HG02840 (cell line): ENCODE results near the gene SH3PXD2A.

Experiments
- ATAC-seq: cut with Tn5 transposase; IDR thresholded peaks from one replicate; pipeline ENCODE4 v1.9.1; 2021; ENCODE audit warnings: mild to moderate bottlenecking, moderate library complexity, moderate number of reproducible peaks; ENCODE audit not compliant: unreplicated experiment, low FRiP score

SH3PXD2A gene

DNA sequence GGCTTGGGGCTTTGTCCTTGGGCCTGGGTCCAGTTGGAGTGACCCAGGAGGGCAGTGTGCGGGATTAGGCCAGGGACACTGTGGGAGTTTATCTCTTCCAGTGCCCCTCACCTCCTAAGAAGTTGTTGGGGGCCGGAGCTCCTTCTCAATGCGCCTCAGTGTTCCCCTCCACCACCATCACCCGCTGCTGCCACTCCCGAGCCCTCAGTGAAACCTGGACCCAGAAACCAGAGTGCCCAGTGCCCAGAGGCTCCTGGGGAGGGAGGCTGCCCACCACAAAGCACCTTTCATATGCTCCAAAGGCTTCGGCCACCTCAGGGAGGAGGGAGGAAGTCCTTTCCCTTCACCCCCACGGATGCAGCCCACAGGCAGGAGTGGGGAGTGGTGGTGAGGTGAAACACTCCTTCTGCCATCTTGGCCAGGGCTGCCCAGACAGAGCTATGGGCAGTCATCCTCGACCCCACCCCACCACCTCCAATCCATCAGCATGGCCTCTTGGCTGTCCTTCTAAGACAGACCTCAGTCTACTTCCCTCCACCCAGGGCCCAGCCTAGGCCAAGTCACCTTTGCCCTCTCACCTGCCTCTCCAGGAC lies 99.0 kb downstream of the SH3PXD2A start:
- no peak for ATAC-seq

DNA sequence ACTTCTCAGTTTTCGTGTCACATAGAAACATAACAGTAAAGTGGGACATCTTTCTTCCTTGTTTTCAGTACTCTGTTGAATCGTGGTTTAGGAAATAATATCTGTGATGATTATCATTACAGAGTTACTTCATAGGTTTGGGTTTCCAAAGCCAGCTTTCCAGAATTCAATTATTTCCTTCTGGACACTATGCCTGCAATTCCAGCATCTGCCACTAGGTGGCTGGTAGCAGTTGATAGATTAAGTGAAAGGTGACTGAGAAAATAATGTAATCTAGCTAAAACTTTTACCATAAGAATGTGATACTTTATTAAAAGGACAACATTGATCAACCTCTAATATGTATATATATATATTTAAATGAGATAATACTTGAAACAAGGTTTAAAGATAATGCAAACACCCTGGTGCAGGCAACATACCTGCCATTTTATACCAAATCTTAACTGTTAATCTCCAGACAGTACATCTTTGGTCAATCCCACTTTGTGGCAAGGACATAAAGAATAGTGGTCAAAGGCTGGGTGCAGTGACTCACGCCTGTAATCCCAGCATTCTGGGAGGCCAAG lies 102.6 kb downstream of the SH3PXD2A start:
- no peak for ATAC-seq

DNA sequence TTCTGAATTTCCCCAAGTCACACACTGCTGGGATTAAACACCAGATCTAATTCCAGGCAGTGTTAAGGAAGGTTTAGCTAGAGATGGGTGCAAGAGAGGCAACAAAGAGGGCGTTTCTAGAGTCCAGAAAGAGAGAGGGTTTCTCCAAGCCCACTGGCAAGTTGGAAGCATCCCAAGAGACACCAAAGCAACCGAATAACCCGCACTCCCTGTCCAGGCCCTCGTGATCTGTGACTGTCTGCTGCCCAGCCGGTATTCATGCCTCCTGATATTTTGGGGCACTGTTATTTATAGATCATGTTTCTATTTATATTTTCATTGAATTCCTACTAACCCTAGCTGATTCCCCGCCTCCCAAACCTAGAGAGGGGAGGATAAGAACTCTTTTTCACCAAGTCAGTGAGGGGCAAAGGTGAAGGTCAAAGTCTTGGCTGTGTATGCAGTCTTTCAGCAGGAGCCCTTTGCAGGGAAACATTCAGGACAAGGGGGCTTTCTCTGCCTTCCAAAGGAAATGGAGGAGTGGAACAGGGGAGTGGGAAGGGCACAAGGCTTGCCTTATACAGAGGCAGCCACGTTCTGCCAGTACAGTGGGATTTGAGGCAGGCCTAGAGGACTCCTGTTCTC lies 103.6 kb downstream of the SH3PXD2A start:
- ATAC-seq = no peak

DNA sequence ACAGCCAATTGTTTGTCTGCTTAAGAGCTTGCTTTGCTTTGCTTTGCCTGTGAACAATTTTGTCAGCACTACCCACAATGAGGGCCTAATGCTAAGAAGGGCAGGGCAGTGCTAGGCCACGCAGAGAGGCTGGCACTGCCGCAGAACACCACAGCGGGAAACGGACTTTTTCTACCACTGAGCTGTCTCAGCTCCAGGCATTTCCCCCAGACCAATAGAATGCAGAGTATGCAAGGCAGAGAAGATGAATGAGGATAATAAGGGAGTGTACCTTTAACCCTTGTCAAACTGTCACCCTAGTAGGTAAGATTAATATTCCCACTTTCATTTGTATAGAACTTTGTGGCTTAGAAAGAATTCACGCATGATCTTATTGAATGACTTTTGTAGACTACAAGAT lies 104.5 kb downstream of the SH3PXD2A start:
- ATAC-seq = no peak

DNA sequence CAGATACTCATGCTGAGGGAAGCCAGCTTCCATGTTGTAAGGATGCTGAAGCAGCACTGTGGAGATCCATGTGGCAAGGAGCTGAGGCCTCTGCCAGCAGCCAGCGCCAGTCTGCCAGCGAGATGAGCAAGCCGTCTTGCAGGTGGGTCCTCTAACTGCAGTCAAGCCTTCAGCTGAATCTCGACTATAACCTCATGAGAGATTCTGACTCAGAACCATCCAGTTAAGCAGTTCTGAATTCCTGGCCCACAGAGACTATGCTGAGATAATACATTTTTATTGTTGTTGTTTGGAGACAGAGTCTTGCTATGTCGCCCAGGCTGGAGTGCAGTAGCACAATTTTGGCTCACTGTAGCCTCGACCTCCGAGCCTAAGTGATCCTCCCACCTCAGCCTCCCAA lies 105.6 kb downstream of the SH3PXD2A start:
- no peak for ATAC-seq

DNA sequence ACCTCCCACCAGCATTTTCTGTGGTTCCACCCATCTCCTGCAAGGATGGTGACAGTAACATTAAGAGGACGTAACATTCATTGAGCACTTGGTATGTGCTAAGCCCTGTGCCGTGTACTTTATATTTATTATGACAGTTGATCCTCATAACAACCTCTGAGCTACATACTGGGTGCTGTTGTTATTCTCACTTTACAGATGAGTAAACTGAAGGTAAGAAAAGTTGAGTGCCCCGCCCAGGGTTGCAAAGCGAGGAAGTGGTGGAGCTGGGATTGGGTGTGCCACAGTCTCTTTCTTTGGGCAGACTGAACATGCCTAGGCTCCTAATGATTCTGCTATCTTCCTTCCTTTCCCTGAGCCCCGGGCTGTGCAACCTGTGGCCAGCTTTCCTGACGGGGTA lies 107.4 kb downstream of the SH3PXD2A start:
- no peak for ATAC-seq

DNA sequence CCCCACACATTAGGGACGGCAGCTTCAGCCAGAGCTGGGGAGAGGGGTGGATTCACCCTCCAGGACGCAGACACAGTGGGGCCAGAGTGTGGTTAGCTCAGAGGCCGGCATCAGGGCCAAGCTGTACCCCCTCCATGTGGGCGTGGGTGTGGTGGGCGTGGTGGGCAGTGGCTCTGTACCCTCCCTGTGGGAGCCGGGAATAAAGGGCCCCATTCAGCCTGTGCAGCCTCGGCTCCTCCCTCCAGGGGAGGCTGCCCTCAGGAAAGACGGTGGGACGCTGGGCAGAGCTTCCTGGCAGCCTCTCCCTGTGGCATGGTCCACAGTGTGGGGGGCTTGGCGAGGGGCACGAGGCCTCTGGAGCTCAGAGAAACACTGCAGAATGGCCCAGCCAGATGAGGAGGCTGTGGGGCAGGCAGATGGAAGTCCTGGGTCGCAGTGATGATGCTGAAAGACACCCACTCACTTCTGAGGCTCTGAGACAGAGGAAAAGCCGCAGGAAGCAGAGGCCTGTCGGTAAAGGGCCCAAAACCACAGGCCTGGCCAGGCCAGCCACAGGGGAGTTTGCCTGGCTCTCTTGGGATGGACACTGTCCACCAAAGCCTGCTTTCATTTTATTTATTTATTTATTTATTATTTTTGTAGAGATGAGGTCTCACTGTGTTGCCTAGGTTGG lies 108.0 kb downstream of the SH3PXD2A start:
- no peak for ATAC-seq

DNA sequence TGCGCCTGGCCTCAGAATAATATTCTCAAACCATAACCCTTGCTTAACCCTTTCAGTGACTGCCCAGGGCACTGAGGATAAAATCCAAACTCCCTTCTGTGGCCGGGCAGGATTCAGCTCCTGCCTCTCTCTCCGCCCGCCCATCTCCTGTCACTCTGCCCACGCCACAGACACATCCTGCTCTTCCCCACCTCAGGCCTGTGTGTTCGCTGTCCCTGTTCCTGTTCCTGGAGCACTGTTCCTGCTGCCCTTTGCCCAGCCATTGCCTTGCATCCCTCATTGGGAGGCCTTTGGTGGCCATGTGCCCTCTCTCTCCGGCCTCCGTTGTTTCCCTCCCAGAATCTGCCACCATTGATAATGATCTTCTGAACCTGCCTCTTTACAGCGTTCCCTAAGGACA lies 108.8 kb downstream of the SH3PXD2A start:
- no peak for ATAC-seq

DNA sequence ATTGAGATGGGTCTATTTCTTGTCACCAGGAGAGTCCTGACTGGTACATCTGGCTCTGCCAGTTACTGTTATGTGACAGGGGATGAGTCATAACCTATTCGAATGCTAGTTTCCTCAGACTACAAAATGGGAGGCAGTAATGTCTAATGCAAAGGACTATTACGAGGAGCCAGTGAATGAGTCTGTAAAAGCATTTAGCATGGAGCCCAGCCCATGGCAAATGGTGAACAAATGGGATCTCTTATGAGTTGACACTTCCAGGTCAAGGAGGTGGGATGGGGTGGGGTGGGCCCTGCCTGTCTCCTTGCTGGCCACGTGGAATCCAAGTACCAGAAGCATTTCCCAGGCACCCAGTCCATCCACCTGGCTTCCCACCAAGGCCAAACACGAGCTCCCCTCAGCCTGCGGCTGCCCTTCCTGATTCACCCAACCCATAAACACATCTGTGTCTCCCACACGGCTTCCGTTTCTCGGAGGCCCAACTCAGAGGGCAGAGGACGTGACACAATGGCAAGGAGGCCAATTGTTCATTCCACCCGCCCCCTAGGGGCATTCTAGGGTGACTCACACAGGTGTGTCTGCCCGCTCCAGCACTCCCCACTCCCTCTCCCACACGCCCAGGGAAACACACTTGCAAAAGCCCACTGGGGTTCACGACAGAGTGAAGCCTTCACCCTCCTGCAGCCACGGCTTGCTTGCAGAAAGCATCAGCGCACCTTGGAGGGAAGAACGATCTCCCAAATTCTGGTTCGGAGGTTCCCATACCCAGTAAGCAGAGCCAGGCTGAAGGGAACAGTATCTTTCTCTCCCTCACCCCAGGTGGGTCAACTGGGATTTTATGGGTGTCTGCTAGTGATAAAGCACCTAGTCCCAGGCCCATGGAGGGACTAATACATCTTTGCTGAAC lies 109.8 kb downstream of the SH3PXD2A start:
- no peak for ATAC-seq

DNA sequence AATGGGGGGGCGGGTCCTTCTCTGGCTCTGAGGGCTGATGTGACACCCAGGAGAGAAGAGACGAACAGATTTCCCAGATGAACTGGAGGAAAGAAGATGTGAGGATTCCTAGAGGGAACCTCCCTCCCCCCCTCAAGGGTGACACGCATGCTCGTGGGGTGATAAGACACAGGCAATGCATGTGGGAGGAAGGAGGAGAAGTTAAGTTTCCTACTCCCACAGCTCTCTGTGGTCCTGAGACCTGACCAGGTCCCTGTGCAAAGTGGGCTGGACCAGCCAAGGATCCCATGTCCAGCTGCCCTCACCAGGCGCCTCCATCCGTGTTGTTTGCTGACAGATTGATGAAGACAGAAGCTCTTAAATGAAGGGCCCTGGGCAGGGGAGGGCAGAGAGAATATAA lies 112.6 kb downstream of the SH3PXD2A start:
- no peak for ATAC-seq

DNA sequence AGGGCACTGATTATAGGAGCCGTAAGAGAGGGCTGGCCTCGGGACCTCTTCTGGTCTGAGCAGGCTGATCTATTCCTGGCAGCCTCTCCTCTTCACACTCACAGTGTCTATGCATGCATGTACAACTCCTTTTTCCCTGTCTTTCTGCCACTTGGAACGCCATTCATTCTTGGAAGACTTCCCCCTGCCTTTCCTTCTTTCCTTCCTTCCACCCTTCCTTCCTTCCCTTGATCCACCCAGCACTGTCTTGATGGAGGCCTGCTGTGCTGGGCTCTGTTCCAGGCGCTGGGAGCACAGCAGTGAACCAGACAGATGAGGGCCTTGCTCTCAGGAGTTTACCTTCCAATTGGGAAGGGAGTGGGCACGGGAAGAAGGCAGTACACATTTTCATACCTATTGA lies 114.8 kb downstream of the SH3PXD2A start:
- ATAC-seq = no peak

DNA sequence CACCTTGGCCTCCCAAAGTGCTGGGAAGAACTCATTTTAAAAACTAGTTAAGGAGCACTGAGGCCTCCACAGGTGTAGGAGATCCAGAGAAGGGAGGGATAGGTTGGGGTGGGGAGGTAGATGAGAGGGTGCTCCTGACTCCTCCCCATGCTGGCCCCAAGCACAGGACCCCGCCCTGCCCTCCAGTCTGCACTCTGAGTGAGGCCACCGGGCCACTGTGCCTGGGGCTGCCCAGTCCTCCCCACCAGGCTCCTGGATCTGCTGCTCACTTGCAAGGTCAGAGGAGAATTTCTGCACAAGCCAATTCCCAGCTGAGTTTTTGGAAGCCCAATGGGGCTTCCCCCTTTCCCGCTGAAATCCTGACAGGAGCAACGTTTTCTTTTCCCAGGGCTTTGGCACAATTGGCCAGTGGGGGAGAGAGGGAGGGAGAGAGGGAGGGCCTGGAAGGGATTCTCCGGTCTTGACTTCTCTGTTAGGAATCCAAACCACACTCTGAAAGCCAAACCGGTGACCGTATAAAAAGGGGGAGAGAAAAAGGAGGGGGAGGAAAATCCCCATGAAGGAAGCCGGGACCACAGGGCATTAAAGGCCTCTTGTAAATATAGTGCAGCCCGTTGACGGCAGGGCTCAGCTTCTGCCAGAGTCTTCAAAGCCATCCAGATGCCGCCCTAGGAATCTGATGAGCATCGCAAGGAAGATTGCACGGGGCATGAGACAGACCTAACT lies 116.2 kb downstream of the SH3PXD2A start:
- ATAC-seq = no peak

DNA sequence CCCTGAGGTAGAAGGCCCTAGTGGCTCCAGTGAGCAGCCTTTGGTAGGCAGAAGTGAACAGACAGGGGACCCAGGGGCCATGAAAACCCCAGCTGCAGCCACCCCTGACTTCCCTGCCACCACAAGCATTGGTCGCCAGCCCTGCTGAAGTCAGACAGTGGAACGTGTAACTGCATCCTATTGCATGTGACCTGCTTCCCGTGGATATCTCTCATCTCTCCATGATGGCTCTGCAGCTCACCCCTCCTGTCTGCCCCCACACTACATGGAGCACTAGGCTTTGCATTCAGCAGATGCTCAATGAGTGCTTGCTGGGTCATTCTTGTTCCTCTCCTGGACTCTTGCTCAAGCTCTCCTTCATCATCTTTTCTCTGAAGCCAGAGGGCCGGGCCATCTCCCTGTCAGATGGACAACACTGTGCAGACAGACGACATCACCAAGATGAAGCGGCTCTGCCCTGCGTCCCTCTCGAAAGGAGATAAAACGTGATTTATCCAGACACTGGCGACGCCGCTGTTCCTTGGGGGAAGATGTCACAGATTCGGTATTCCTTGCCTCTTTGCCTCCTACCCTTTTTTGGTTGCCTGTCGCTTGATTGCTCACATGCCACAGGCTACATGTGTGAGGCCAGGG lies 117.5 kb downstream of the SH3PXD2A start:
- ATAC-seq = no peak

DNA sequence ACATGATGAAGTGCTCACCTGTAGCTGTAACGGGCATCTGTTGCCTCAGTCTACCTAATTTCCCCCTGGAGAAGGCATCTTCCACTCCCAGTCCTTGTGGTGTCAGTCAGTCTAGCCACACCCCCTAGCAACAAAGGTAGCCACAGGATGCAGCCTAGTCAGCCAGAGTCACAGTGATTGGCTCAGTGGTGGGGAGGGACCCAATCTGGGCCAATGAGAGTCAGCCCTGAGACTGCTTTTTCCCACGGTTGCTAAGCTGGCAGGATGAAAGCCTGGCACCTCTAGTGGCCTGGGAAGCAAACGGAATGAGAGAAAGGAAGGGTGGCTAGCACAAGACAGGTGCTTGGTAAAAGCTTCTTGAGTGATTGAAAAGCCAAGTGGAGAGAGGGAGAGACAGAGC lies 118.6 kb downstream of the SH3PXD2A start:
- ATAC-seq = no peak

DNA sequence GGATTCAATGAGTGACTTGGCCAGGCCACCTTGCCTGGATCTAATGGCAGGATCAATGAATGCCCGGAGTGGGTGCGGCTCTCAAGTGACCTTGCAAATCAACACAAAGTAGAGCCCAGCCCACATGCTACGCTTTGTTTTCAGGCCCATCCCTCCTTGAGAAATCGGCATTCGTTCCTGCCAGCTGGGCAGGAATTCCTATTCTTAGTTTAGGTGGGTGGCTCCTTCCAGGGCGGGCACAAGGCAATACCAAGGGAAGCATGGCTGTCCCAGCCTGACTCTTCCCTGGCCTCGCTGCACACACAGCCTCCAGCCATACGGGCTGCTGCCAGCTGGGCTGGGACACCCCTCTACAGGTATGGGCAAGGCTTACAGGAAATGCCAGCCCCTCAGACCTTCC lies 119.3 kb downstream of the SH3PXD2A start:
- no peak for ATAC-seq

DNA sequence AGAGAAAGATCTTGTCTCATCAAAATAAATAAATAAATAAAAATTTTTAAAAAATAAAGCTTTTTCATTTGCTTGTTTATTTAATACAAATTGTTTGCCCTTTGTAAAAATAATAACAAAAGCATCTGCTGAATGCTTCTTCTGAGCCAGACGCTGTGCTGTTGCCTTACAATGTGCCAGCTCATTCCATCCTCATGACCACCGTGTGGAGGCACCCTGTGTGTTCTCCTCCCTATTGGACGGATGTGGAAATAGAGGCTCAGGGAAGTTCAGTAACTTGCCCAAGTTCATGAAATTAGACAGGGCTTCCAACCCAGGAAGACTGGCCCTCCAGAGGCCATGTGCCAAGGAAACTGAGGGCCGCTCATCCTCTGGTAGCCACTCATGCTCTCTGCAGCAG lies 120.6 kb downstream of the SH3PXD2A start:
- no peak for ATAC-seq

DNA sequence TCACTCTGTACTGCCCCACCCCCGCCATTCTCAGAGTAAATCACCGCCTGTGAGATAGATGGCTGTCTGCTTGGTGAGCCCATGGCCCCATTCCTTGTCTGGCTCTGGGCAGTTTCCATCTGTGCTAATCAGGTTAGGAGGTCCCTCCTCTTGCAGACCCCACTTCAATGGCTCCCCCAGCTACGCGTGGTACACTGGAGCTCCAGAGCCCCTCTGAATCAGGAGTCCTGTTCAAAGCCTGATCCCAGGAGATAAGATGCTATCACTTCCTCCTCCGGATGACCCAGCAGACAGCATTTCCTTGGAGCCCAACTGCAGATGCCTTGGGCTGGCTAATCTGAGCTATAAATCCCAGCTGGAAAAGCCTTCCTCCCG lies 122.3 kb downstream of the SH3PXD2A start:
- ATAC-seq = no peak

DNA sequence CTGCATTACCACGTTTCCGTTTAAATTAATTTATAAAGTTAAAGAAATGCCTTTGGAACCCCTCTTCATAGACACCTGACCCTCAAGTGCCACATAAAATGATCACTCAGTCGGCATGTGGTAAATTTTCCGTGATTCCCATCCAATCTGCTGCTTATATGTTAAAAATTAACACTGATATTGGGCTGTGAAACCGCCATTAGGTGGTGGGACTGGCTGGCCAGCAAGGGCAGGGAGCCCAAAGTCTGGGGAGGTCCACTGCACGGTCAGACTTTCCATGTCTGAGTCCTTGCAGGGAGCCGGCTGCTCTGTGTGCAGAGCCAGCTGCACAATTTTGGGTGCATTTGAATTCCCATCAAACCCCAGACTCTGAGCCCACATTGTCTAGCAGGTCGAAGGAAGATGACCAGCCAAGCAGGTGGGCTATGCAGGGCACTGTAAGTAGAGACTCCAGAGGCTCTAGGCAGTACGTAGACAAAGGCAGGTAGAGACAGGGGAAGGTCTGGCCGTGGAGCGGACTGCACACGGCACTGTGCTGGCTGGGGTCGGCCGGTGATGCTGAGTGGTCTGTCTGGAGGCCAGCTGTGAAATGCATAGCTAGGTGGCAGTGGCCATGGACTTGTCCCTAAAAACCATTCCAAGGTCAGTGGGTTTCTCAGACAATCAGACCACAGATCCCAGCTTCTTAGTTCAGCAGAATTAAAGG lies 122.9 kb downstream of the SH3PXD2A start:
- ATAC-seq = no peak

DNA sequence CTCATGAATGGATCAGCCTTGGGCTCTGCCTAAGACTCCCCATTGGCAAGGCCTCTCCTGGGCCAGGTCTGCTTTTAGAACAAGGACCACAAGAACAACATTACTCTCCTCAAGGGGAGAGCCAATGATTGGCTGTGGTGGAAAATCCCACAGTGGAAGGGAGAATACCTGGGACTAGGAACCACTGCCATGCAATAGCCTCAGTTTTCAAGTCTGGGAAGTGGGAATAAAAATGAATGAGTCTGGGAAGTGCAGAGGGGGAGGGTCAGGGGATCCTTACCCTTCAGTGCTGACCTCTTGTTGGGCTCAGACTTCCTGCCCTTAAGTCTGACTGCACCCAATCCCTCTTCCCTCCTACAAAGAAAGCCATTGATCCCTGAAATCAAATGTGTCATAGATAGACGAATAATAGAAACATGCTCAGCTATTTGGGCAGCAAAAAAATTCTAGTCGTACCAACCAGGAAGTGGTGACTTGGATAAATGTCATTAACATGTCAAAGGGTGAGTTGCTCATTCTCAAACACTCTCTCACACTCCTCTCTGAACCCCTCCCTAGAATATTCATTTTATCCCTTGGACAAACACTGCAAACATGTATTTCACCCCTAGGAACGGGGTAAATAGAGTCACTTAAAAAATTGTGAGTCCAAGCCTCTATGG lies 123.6 kb downstream of the SH3PXD2A start:
- no peak for ATAC-seq
